Neural cell (in vitro differentiated cells): ENCODE measurements around the gene CD247. TPM values are rescaled to one million over a fixed set of nuclear protein-coding genes. Genes with fewer than 3 reads are reported as not detected.

Source experiments
- H2AFZ ChIP-seq: fragments of 200-600, 300-800 bp; sonication (generic), shearing (Covaris generic); 2 replicates; pipeline ENCODE4 v1.6.0; 2014; ENCODE audit warnings: low read depth, mild to moderate bottlenecking, antibody characterized with exemption, low read length, moderate library complexity
- H3F3A ChIP-seq: fragments of 200-600 bp; shearing (Covaris generic); 2 replicates; pipeline ENCODE4 v1.6.1; 2016; ENCODE audit warnings: mild to moderate bottlenecking, moderate library complexity, mixed read lengths, antibody characterized with exemption, low read length; ENCODE audit not compliant: insufficient read depth, poor library complexity, severe bottlenecking
- H3K27ac ChIP-seq: fragments of 200-600, 300-800 bp; sonication (generic), shearing (Covaris generic); 2 replicates; pipeline ENCODE4 v1.5.1; 2014; ENCODE audit warnings: mild to moderate bottlenecking, low read length, moderate library complexity
- H3K27me3 ChIP-seq: fragments of 300-800, 200-600 bp; sonication (generic), shearing (Covaris generic); 2 replicates; pipeline ENCODE4 v1.6.0; 2014; ENCODE audit warnings: mild to moderate bottlenecking, low read depth, low read length, moderate library complexity; ENCODE audit not compliant: insufficient read depth
- H3K36me3 ChIP-seq: fragments of 300-800, 200-600 bp; sonication (generic), shearing (Covaris generic); 2 replicates; pipeline ENCODE4 v1.5.1; 2014; ENCODE audit warnings: mild to moderate bottlenecking, antibody characterized with exemption, low read length, moderate library complexity; ENCODE audit not compliant: insufficient read depth
- H3K4me2 ChIP-seq: fragments of 300-800, 200-600 bp; sonication (generic), shearing (Covaris generic); 2 replicates; pipeline ENCODE4 v1.6.0; 2014; ENCODE audit warnings: mild to moderate bottlenecking, low read length
- H3K4me3 ChIP-seq: fragments of 300-800, 200-600 bp; sonication (generic), shearing (Covaris generic); 2 replicates; pipeline ENCODE4 v1.5.1; 2014; ENCODE audit warnings: mild to moderate bottlenecking, low read length, moderate library complexity
- H3K79me2 ChIP-seq: fragments of 200-600 bp; shearing (Covaris generic); replicated peaks from 2 replicates; pipeline ENCODE4 v1.6.0; 2014; ENCODE audit warnings: mild to moderate bottlenecking, low read length, moderate library complexity; ENCODE audit not compliant: insufficient read depth
- H3K9ac ChIP-seq: fragments of 300-800, 200-600 bp; sonication (generic), shearing (Covaris generic); 2 replicates; pipeline ENCODE4 v1.6.1; 2016; ENCODE audit warnings: mild to moderate bottlenecking, low read length, mixed read lengths
- H3K9me2 ChIP-seq: fragments of 200-600 bp; shearing (Covaris generic); 2 replicates; pipeline ENCODE4 v1.6.1; 2016; ENCODE audit warnings: mild to moderate bottlenecking, low read length, mixed read lengths; ENCODE audit not compliant: insufficient read depth
- H3K9me3 ChIP-seq: fragments of 200-600, 300-800 bp; sonication (generic), shearing (Covaris generic); 2 replicates; pipeline ENCODE4 v1.6.1; 2016; ENCODE audit warnings: mild to moderate bottlenecking, mixed run types, low read length, moderate library complexity, mixed read lengths
- H4K20me1 ChIP-seq: fragments of 200-600 bp; shearing (Covaris generic); 2 replicates; pipeline ENCODE4 v1.6.1; 2016; ENCODE audit warnings: mild to moderate bottlenecking, mixed run types; ENCODE audit not compliant: insufficient read depth
- CTCF ChIP-seq: fragments of 450-650 bp; IDR thresholded peaks from 2 replicates; pipeline ENCODE4 v1.5.1; 2014; ENCODE audit warnings: antibody characterized with exemption, mild to moderate bottlenecking, moderate library complexity; ENCODE audit not compliant: poor library complexity, severe bottlenecking
- EP300 ChIP-seq: fragments of 450-650 bp; conservative IDR thresholded peaks from 2 replicates; pipeline ENCODE4 v1.6.1; 2014; ENCODE audit warnings: antibody characterized with exemption, mild to moderate bottlenecking, moderate library complexity; ENCODE audit not compliant: poor library complexity, severe bottlenecking
- EZH2 ChIP-seq: fragments of 200-600, 300-800 bp; shearing (Covaris generic), sonication (generic); IDR thresholded peaks from 2 replicates; pipeline ENCODE4 v1.6.1; 2014; ENCODE audit warnings: antibody characterized with exemption, low read length, borderline replicate concordance, mild to moderate bottlenecking; ENCODE audit not compliant: insufficient read depth, poor library complexity, severe bottlenecking
- MXI1 ChIP-seq: fragments of 450-650 bp; conservative IDR thresholded peaks from 2 replicates; pipeline ENCODE4 v1.6.1; 2014; ENCODE audit warnings: antibody characterized with exemption, mild to moderate bottlenecking; ENCODE audit not compliant: poor library complexity, severe bottlenecking
- POLR2AphosphoS5 ChIP-seq: IDR thresholded peaks from 2 replicates; pipeline ENCODE4 v1.6.1; 2012
- RAD21 ChIP-seq: fragments of 450-650 bp; conservative IDR thresholded peaks from 2 replicates; pipeline ENCODE4 v1.6.1; 2014; ENCODE audit warnings: antibody characterized with exemption, mild to moderate bottlenecking, moderate library complexity
- REST ChIP-seq: IDR thresholded peaks from 2 replicates; pipeline ENCODE4 v1.6.1; 2012; ENCODE audit warnings: borderline replicate concordance
- SMC3 ChIP-seq: fragments of 450-650 bp; conservative IDR thresholded peaks from 2 replicates; pipeline ENCODE4 v1.6.1; 2014; ENCODE audit warnings: antibody characterized with exemption, mild to moderate bottlenecking, moderate library complexity; ENCODE audit not compliant: poor library complexity
- TAF1 ChIP-seq: IDR thresholded peaks from 2 replicates; pipeline ENCODE4 v1.6.1; 2012; ENCODE audit warnings: low read depth
- polyA plus RNA-seq: library from polyadenylated mRNA; depleted of rRNA; stranded (reverse); fragments of >200 nt; gene quantifications from 2 replicates; pipeline ENCODE4 v1.2.3, GENCODE V29; 2014

Gene CD247
- polyA plus RNA-seq, 1 donor from 2014 or later = not detected

DNA sequence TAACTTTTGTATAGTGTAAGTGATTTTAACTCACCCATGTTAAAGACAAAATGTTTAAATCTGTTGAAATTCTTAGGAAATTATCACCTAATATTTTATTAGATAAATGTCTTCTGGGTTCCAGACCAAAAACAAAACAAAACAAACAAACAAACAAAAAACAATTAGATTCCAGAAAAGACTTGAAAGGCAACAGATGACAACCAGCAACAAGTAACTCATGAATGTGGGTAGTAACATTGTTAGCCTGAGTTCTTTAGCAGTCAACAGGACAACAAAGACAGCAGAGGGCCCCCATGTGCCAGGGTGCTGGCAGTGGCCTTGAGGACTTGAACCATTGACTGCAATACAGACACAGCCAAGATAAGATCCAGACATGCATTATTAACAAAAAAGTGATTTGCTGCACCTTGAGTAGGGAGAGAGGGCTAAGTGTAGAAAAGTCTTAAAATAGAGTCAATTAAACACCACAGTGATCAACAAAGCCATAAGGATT is 2.4 kb upstream of the CD247 start:
- Histone ChIP-seq H3K79me2 (no peaks in the 10 kb centered on the region), H3K27ac (no peak overlapping the region), H3K9me2 (no peaks in the 10 kb centered on the region), H3K9ac (no peak overlapping the region), H3K9me3 (no peaks in the 10 kb centered on the region), H3F3A (no peaks in the 10 kb centered on the region), H3K4me2 (no peak overlapping the region), H3K4me3 (no peak overlapping the region), H2AFZ (no peak overlapping the region), H3K36me3 (no peaks in the 10 kb centered on the region), H3K27me3 (no peaks in the 10 kb centered on the region), H4K20me1 (no peaks in the 10 kb centered on the region)
- TF ChIP-seq POLR2AphosphoS5 = no peak
- no peak for TF ChIP-seq CTCF
- no peak for TF ChIP-seq SMC3
- no peak for TF ChIP-seq REST
- no peak for TF ChIP-seq TAF1
- no peak for TF ChIP-seq EP300
- TF ChIP-seq MXI1 = no peak
- TF ChIP-seq EZH2 = no peak
- TF ChIP-seq RAD21 = no peak

- Histone ChIP-seq H4K20me1 (no peaks in the 10 kb centered on the region), H2AFZ (no peak overlapping the region), H3K27me3 (no peaks in the 10 kb centered on the region), H3K79me2 (no peaks in the 10 kb centered on the region), H3K9me2 (no peaks in the 10 kb centered on the region), H3K4me3 (no peak overlapping the region), H3K9ac (no peak overlapping the region), H3K4me2 (no peak overlapping the region), H3K9me3 (no peaks in the 10 kb centered on the region), H3K27ac (no peak overlapping the region), H3K36me3 (no peaks in the 10 kb centered on the region), H3F3A (no peaks in the 10 kb centered on the region)
- TF ChIP-seq SMC3 = no peak
- TF ChIP-seq RAD21 = no peak
- no peak for TF ChIP-seq MXI1
- TF ChIP-seq POLR2AphosphoS5 = no peak
- no peak for TF ChIP-seq REST
- no peak for TF ChIP-seq TAF1
- TF ChIP-seq EP300 = no peak
- TF ChIP-seq EZH2 = no peak
- no peak for TF ChIP-seq CTCF
Observed at GRCh38 chr1:167517535-167518330, 596 bp downstream of the CD247 start.
